Erythroblast (primary cell): ENCODE measurements around the gene LUC7L2.
"Not testable (repeated sequence)": the region's sequence is repeated elsewhere in the genome, so short reads cannot be mapped to it uniquely, and the experiment has no call there.

ENCODE experiments used
- DNase-seq, 2 experiments: peaks; one replicate each; lab custom pipeline; 2025; lab: John Stamatoyannopoulos, UW
- GATA1 ChIP-seq: IDR thresholded peaks from 2 replicates; pipeline ENCODE4 v1.6.1; 2011; ENCODE audit warnings: low read depth, mild to moderate bottlenecking, control low read depth, low read length, moderate library complexity
- POLR2A ChIP-seq: IDR thresholded peaks from 2 replicates; pipeline ENCODE4 v1.6.1; 2011; ENCODE audit warnings: mild to moderate bottlenecking, low read length

Gene LUC7L2

DNA sequence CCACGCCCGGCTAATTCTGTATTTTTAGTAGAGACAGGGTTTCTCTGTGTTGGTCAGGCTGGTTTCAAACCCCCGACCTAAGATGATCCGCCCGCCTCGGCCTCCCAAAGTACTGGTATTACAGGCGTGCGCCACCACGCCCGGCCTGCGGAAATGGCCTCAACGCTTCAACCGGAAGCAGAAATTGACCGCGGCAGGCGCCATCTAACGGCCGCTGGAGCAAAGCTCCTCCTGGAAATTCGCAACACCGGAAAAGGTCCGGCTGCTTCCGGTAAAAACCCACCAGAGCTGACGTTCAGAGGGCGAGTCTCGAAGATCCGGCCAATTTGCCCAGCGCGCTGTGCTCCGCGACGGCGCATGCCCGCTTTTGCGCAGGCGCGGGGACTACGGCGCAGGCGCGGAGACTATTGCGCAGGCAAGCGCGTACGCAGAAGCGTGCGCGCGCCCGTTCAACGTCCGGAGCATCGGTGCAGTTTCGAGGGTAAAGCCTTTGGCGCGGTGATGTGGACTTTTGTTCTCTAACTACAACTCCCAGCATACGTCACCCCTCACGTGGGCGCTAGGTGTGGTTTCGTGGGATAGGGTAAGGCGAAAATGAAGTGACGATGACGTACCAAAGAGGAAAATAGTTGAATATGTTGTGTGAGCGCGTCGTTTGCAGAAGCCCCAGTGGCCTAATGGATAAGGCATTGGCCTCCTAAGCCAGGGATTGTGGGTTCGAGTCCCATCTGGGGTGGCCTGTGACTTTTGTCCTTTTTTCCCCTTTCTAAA lies 19.5 kb upstream of the LUC7L2 start:
- peak; percentile 64 for TF ChIP-seq POLR2A
- no peak for TF ChIP-seq GATA1
- peak; percentile 99 for DNase-seq

DNA sequence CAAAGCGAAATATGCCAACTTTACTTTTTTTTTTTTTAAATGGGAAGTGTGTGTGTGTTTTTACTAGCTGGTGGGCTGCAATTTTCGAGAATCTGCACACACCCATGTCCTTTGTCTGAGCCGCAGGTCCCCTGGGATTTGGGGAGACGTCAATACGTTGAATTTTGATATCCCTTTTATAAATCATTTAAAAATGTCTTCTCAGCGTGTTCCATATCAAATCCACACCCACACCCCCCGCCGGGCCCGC lies 19.0 kb upstream of the LUC7L2 start:
- TF ChIP-seq POLR2A (no peak), GATA1 (no peak)
- DNase-seq, result no peak

DNA sequence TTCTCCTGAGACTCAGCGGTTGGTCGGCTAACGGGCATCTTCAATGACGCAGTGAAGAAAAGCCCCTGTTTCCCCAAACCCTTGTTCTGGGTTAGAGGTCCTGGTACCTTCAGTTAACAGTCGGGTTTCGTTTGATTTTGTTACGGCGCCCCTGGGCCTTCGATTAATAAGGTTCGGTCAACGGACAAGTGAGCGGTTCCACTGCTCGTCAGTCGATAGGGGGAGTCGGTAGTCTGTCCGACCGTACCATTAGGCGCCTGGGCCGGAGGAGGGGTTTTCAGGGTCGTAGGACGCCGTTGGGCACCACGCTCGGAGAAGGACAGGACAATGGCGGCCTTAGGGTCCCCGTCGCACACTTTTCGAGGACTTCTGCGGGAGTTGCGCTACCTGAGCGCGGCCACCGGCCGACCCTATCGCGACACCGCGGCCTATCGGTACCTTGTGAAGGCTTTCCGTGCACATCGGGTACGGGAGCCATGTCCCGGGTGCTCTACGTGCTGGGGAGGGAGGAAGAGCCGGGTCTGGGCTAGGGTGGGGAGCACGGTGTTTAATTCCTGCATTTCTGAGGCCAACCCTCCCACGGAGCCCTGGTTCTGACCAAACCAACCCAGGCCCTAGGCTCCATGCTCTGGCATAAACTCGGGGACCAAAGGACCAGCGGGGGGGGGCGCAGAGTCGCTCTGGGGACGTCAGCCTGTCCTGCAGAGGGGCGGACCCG lies 18.5 kb upstream of the LUC7L2 start, which contains the start of gene FMC1:
Gene FMC1 (plus strand): TSS at position 280 of the 718 bp plus-strand sequence. CDS start 48 bp downstream, at position 328.
- peak; percentile 95 for TF ChIP-seq POLR2A
- no peak for TF ChIP-seq GATA1
- DNase-seq, result peak; percentile 95 to 96

DNA sequence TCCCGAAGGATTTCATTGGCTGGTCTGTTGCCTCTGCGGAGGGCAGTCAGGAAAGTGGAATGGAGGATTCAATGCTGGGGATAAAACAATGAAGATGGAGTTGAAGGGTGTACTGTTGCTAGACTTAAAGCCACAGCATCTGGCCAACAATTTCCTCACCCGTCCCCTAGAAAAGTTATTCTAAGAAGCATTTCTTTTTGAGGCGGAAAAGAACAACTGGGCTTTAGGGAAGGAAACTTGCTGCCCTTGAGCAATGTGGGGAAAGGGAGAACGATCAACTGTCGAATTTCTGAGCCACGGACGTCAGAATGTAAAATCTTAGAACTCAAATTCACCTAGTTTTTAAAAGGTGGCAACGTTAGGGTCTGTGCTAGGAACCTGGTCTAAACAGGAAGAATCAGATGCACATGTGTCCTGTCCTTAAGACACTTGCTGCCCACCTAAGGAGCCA lies 17.9 kb upstream of the LUC7L2 start:
- DNase-seq, result no peak
- TF ChIP-seq GATA1, result no peak
- peak; percentile 85 for TF ChIP-seq POLR2A

DNA sequence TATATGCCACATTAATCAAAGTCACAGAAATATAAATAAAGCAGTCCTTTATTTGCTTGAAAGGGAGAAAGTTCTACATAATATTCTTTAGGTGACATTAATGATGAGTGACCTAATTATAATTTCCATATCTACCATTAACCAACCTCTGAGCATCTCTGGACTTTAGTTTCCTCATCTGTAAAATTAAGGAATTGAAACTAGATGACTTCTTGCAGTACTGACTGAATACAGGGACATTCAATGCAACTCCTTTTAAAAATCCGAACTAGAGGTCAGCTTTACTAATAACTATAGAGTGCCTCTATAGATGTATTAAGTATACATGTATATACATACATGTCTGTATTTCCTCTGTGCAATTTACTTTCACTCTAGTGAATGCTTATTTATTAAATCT lies 14.7 kb upstream of the LUC7L2 start:
- DNase-seq, result no peak
- TF ChIP-seq GATA1 (no peak), POLR2A (no peak)

DNA sequence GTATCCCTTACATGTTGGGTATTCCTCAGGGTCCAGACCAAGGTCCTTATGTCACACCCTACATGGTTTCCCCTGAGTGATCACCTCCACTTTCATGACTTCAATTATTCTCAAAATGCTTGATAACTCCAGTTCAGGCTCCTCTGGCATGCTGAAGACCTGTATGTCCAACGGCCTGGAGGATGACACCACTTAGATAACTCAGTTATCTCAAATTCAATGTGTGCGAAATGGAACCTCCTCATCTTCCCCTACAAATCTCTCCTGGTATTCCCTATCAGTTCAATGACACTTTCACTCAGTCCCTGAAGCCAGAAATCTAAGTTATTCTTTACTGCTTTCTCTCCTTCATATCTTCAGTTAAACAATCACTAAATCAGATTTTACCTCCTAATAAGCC lies 8.7 kb upstream of the LUC7L2 start:
- TF ChIP-seq POLR2A, result no peak
- TF ChIP-seq GATA1, result no peak
- peak in 1 of 2 experiments; percentile 30 for DNase-seq

DNA sequence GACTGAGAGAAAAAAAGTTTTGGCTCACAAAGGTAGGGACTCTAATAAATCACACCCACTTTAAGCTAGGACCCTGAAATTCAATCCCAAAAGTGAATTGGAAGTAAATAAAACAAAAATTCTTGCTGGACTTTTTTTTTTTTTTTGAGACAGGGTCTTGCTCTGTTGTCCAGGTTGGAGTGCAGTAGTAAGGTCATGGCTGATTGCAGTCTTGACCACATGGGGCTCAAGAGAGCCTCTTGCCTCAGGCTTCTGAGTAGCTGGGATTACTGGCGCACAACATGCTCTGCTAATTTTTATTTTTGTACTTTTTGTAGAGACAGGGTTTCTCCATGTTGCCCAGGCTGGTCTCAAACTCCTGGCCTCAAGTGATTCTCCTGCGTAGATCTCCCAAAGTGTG lies 5.0 kb upstream of the LUC7L2 start:
- no peak for DNase-seq
- no peak for TF ChIP-seq POLR2A
- no peak for TF ChIP-seq GATA1

DNA sequence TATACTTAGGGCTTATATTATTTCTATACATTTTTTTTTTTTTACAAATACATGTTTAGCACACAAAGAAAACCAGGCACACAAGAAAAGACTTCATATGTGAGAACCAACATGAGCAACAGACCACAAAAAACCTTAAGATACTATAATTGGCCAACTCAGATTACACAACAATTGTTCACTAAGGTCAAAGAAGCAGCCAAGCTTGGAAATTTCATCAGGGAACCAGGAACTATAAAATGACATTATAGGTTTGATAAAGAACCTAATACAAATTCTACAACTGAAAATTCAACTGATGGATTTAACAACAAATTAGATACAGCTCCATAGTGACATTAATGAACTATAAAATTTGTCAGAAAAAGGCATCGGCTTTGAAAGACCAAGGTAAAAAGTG lies 4.4 kb upstream of the LUC7L2 start:
- no peak for TF ChIP-seq GATA1
- no peak for TF ChIP-seq POLR2A
- no peak for DNase-seq

DNA sequence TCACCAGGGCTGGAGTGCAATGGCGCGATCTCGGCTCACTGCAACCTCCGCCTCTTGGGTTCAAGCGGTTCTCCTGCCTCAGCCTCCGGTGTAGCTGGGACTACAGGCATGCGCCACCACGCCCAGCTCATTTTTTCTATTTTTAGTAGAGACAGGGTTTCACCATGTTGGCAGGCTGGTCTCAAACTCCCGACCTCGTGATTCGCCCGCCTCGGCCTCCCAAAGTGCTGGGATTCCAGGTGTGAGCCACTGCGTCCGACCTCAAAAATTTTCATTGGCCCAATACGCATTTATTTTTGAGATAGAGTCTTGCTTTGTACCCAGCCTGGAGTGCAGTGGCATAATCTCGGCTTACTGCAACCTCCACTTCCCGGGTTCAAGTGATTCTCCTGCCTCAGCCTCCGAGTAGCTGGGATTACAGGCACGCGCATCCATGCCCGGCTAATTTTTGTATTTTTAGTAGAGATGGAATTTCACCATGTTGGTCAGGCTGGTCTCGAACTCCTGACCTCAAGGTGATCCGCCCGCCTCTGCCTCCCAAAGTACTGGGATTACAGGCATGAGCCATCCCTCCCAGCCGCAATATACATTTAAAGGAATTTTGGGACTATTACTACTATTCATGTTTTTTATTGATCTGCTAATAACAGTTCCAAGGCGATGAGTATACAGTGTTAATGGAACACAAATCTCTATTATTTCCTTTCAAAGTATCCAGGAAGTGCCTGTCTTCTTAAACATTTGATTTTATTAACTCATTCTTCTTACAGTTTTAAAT lies 1.8 kb upstream of the LUC7L2 start:
- not testable (repeated sequence) for DNase-seq

DNA sequence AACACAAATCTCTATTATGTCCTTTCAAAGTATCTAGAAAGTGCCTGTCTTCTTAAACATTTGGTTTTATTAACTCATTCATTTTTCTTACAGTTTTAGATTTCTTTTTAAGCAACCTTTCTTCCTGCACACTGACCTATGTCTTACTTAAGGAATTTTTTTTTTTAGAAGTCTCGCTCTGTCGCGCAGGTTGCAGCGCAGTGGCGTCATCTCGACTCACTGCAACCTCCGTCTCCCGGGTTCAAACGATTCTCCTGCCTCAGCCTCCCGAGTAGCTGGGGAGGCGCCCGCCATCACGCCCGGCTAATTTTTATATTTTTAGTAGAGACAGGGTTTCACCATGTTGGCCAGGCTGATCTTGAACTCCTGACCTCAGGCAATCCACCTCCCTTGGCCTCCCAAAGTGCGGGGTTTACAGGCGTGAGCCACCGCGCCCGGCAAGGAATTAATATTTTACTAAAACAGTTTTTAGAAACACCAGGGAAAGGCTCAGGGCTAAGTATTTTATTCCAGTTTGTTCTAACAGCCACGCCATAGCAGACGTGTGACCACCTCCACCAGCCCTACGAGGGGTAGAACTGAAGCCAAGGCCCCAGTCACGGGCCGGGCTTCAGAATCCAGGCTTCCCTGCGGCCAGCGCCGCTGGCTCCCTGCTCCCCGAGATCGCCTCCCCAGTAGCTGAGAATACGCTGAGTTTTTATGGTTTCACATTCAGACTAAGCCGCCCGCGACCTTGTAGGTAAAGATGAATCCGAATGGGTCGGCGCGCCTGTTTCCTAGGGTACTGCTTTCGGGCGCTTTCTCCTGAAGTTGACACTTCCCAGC lies 941 bp upstream of the LUC7L2 start:
- DNase-seq, result peak; percentile 78 to 89
- TF ChIP-seq GATA1, result no peak
- TF ChIP-seq POLR2A, result no peak

DNA sequence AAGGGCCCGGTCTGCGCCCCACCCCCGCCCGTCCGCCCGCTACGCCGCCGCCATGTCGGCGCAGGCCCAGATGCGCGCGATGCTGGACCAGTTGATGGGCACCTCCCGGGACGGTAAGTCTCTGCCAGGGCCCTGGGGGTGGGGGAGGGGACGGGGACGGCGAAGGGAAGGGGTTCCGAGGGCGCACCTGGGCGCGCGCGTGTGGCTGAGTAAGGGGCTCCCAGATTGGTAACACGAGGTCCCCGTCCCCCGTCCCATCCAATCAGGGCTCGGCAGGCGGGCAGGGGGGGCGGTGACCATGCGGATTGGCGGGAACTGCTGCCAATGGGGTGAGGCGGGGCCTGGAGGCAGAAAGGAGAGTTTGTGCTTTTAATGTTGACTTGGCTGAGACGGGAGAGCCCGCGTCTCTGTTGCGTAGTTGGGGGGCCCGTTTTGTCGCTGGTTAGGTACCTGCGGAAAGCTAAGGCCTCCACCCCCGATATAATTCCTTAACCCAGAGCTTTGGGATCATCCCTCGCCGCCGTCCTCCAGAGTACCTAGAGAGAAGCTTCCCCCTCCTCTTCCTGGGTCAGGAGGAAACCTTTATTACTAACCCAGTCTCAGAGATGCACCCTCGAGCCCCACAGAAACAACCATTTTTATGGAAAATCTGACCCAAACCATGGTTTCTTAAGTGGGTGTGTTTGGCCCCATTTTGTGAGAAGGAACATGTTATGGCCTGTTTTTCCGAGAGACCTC lies 685 bp downstream of the LUC7L2 start:
- TF ChIP-seq POLR2A, result peak; percentile 66
- no peak for TF ChIP-seq GATA1
- peak; percentile 97 to 98 for DNase-seq

DNA sequence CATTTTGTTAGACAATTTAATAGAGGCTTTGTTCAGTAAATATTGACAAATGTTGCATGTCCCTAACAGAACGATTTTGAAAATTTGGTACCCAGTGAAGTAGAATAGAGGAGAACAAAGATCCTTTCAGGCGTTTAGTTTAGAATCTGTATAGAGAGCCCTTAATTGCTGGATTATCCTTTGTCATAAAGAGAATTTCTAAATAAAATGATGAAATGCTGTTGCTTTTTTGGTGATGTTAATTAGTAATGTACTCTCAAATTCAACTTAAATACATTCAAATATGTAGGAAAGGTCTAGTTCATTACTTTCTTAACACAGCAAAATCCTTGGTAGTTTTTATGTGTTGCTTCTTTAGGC lies 1.2 kb downstream of the LUC7L2 start:
- TF ChIP-seq GATA1 (no peak), POLR2A (no peak)
- DNase-seq, result peak in 1 of 2 experiments; percentile 66

DNA sequence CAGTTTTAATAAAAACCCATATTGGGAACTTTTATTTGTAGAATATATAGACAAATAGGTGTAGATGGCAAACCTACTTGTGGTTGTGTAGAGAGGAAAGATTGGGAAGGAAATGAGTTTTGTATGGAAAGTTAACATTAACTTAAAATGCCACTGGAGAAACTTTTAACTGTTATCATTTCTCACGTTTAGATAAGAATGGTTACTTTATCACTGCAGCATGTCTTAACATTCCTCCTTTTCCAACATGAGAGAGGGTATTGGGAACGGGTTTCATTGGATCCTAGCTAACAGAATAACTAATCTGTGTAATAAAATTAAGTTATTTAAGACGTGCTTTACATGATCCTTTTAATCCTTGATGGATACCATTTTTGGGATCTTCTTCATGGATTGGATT lies 1.8 kb downstream of the LUC7L2 start:
- TF ChIP-seq POLR2A (no peak), GATA1 (no peak)
- peak; percentile 30 to 52 for DNase-seq
